Activated CD4-positive, alpha-beta T cell treated with anti-CD3 and anti-CD28 coated beads, Interleukin-2, amount 50 U/mL, for 4 hours (primary cell): Measurements from ENCODE around the gene CBX1.
"Not testable (repeated sequence)": the region's sequence is repeated elsewhere in the genome, so short reads cannot be mapped to it uniquely, and the experiment has no call there.

Experiments
- DNase-seq, 2 experiments: peaks; one replicate each; pipeline ENCODE4 v3.0.0-alpha.2; 2020

CBX1 gene

DNA sequence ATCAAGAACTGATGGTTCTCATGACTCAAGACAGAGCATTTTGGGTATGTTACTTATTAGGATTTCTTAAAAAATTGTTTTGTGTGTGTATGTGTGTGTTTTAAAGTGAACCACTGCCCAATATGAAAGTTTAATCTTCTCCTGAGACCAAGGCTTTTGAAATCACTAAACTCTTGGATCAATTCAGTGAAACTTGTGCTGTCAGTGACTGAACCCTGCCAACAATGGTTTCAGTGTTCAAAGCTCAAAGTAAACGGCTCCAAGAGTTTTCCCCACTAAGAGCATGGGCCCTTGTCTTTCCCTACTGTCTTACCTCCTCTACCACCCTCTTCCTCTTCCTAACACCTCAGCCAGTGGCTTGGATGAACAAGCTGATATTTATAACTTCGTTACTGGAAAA is 31.1 kb downstream of the CBX1 start:
- DNase-seq = no peak

DNA sequence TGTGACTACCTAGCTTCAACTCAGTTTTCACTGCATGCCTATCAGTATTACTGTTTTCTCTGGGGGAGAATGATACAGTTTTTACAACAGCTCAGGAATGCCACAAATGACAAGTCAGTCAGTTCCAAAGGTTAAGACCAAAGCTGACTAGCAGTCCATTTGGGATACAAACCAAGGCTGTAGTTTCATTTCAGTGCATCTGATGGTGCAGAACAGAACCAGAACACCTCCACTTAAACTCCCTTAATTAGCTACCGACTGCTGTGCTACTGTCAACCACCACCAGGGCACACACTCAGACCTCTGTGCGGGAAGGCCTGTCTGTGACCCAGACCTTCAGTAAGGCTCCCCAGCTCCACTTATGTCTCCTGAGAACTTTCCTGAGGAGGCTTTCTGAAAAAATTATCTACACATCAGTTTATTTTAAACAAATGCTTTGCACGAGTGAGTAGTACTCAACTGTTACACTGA is 32.8 kb downstream of the CBX1 start:
- DNase-seq = no peak

DNA sequence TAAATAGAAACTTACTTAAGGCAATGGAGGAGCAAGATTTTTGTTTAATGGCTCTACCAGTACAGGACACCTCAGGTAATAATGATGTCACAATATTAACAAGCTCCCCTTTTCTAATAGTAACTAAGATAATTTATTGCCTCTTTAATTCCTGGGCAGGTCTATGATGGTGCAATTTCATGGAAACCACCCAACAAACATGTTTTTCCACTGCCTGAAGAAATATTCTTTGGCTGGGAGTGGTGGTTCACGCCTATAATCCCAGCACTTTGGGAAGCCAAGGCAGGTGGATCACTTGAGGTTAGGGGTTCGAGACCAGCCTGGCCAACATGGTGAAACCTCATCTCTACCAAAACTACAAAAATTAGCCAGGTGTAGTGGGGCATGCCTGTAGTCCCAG is 33.5 kb downstream of the CBX1 start:
- DNase-seq = not testable (repeated sequence)

DNA sequence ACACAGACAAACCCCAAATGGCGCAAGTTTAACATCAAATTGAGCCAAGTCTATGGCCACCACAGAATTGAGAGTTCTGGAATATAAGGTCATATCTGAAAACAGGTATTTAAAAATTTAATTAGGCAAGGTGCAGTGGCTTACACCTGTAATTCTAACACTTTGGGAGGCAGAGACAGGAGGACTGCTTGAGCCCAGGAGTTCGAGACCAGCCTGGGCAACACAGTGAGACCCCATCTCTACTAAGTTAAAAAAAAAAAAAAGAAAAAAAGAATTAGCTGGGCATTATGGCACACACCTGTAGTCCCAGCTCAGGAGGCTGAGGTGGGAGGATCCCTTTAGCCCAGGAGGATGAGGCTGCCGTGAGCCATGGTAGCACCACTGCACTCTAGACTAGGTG is 34.0 kb downstream of the CBX1 start:
- no peak for DNase-seq

DNA sequence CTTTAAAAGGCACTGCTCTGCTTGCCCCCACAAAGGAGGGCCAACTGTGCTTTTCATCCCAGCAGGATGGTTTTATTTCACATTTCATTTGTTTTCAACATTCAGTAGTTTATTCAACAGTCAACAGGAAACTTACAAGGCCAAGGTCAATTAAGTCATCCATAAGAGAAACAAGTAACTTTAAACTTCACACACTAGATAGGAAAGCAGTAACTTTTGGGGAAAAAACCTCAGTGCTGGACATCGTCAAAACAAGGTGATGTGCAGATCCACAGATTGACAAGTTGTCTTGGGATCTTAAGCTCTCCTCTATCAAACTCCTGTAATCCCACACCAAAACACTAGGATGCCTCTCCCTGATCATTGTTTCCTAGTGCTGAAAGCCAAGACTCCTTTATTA is 34.6 kb downstream of the CBX1 start:
- no peak for DNase-seq

DNA sequence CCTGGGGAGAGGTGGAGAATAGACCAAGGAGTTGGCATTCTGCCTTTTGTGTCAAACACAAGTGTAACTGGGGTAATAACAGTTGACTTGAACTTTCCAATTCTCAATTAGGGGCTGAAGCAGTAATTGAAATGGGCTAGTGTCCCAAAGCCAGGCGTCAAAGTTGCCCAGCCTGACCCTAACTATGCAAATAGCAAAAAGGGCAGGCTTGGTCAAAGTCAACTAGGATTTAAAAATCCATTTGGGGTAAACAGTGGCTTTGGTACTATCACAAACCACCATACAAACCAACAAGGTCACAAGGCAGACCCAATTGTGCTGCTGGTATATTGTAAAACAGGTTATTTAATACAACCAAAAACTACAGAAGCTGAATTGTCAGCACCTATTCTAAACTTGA is 35.1 kb downstream of the CBX1 start:
- DNase-seq = no peak

DNA sequence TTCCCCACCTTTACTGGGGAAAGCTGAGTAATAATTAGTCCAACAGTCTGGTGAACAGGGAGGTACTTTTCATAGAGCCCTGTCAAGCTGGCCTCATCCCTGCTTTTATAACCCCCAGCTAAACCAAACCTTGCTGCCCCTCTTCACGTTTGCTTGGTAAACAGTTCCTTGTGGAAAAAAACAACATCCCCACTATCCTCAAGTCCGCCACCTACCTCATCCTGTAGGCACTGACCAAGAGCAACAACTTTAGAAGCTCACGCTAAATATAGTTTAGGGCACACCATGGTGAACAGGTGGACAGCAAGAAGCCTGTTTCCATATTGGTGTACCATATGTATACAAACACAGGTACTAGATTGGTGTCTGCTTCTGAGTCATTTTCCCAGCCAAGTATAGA is 36.6 kb downstream of the CBX1 start:
- DNase-seq = no peak

DNA sequence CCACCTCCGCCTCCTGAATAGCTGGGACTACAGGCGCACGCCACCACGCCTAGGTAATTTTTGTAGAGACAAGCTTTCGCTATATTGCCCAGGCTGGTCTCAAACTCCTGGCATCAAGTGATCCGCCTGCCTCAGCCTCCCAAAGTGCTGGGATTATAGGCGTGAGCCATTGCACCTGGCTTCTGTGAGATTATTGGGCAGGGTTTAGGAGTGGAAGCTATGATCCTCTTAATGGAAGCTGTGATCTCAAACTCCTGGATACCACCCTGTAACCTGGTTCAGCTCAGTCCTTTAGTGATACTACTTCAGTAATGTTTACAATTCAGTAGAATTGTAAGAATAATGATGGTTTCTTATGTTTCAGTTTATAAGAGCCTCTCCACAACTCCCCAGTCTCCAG is 39.0 kb downstream of the CBX1 start:
- DNase-seq = no peak

DNA sequence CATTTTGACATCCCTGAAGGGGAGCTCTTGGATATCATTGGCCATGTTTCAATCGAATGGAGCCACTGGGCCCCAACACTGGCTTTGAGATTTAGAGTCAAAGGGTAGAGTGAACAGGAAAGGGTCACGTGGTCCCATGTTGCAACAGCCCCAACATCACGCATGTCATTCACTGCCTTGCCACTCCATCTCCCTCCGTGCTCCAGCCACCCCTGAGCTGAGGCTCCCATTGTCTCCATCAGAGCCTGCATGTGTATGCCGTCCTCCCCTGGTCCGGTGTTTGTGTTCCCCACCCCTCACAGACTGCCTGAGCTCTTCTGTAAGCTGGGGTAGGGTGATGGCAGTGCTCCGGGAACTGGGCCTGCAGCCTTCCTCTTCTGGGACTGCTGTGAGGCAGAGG is 41.0 kb downstream of the CBX1 start:
- DNase-seq = no peak

DNA sequence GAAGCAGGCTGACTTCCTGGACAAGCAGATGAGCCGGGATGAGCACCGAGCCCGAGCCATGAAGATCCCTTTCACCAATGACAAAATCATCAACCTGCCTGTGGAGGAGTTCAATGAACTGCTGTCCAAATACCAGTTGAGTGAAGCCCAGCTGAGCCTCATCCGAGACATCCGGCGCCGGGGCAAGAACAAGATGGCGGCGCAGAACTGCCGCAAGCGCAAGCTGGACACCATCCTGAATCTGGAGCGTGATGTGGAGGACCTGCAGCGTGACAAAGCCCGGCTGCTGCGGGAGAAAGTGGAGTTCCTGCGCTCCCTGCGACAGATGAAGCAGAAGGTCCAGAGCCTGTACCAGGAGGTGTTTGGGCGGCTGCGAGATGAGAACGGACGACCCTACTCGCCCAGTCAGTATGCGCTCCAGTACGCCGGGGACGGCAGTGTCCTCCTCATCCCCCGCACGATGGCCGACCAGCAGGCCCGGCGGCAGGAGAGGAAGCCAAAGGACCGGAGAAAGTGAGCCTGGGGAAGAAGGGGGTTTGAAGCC is 42.1 kb downstream of the CBX1 start:
- DNase-seq = no peak

DNA sequence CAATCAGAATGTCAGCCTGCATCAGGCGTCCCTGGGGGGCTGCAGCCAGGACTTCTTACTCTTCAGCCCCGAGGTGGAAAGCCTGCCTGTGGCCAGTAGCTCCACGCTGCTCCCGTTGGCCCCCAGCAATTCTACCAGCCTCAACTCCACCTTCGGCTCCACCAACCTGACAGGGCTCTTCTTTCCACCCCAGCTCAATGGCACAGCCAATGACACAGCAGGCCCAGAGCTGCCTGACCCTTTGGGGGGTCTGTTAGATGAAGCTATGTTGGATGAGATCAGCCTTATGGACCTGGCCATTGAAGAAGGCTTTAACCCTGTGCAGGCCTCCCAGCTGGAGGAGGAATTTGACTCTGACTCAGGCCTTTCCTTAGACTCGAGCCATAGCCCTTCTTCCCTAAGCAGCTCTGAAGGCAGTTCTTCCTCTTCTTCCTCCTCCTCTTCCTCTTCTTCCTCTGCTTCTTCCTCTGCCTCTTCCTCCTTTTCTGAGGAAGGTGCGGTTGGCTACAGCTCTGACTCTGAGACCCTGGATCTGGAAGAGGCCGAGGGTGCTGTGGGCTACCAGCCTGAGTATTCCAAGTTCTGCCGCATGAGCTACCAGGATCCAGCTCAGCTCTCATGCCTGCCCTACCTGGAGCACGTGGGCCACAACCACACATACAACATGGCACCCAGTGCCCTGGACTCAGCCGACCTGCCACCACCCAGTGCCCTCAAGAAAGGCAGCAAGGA is 42.7 kb downstream of the CBX1 start:
- DNase-seq = no peak

DNA sequence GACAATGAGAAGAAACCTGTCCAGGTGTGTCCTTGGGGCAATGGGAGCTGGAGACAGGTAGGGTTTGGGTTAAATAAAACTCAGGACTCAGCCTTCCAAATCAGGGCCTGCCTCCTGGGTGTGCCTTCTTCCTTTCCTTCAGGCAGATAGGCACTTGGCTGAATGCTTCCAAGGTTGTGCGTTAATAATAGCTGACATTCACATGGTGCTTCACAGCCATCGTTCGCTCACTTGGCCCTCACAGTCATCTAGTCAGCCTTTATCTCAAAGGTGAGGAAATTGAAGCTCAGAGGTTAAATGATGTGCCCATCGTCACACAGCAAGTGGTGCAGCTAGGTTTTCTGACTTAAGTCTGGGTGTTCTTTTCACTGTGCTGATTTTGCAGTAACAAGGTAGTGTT is 43.7 kb downstream of the CBX1 start:
- DNase-seq = no peak

DNA sequence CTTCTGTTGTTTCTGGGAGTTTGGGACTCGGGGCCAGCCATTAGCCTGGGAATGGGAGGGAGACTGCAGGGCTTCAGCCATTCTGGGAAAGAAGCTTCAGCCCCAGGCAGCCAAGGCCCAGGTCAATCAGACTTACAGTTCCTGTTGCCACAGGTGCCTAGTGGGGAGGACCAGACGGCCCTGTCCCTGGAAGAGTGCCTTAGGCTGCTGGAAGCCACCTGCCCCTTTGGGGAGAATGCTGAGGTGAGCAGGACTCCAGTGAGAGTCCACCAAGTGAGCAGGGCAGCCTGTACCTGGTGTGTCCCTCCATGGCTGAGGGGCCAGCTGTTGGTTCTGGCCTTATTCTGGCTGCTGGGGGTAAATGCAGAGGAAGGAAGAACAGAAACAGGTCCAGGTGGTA is 44.4 kb downstream of the CBX1 start:
- no peak for DNase-seq

DNA sequence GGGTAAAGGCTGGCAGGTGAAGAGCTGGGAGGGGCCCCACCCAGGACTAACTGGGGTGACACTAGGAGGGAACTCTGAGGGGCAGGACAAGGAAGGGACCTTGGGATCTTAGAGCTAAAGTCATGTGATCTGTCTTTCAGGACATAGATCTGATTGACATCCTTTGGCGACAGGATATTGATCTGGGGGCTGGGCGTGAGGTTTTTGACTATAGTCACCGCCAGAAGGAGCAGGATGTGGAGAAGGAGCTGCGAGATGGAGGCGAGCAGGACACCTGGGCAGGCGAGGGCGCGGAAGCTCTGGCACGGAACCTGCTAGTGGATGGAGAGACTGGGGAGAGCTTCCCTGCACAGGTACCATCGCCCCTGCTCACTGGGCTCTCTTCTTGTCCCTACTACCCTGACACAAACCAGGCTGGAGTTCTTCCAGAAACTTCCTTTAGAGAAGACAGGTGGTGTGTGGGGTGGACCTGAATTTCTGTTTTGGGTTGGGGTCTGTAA is 45.0 kb downstream of the CBX1 start:
- no peak for DNase-seq

DNA sequence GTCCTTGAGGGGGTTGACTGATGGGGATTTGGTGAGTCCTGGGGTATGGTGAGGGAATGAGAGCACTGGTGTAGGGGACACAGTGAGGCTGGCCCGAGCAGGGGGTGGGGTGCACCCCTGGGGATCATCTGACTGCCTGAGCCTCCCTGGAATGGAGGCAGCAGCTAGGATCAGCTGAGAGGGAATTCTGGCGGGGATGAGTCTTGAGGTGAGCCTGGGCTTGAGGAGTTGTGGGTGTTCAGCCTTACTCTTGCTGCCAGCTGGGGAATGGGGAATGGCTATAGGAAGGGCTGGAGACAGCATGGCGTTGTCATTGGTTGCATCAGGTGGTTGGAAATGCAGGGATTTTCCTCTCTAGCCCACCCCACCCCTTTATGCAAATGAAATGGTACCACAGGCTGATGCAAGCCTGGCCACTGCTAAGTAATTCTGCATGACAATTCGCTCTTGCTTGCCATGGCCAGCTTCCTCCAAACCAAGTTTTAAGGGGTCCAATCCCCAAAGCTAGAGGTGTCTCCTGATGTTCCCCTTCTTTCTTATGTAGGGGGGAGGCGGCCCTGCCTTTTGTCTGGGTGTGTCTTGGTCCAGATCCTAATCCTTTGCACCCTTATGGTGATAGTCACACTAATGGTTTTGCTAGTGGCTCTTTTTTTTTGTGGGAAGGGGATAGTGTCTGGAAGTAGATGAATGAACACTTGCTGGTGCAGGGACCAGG is 45.6 kb downstream of the CBX1 start:
- no peak for DNase-seq

DNA sequence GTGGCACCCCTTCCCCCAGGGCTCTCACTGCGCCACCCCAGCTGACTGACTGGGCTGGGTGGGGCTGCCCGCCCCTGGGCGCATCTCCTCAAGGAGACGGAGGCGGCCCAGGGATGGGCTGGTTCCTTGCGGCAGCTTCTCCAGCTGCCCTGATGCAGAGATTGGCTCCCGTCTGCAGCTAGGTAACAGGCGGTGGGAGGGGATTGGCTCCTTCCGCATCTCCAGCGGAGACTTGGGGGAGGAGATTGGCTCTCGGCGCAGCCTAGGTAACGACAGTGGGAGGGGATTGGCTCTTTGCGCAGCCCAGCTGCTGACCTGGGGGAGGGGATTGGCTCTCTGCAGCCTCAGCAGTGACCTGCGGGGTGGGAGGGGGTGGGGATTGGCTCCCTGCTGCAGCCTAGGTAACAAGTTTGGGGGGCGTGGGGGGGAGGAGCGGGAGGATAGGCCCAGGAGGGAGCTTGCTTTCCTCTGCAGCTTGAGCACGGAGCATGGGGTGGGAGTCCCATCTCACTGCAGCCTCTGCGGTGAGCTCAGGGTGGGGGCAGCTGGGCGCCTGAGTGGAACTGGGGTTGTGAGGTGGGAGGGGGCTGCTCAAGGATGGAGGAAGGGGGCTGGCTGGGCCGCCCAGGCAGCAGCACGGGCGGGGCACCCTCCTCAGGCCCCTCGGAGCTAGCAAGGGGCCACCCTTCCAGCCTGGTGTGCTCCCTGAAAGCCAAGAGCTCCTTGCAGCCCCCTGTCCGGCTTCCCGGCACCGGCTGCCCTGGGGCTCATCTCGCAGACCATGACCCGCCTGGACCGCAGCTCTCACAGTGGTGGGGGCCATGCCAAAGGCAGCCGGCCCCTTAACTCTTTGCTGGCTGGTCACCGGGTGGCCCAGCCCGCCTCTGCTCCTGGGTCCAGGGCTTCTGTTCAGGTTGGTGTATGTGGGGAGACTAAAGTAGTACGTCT is 46.8 kb downstream of the CBX1 start:
- no peak for DNase-seq

DNA sequence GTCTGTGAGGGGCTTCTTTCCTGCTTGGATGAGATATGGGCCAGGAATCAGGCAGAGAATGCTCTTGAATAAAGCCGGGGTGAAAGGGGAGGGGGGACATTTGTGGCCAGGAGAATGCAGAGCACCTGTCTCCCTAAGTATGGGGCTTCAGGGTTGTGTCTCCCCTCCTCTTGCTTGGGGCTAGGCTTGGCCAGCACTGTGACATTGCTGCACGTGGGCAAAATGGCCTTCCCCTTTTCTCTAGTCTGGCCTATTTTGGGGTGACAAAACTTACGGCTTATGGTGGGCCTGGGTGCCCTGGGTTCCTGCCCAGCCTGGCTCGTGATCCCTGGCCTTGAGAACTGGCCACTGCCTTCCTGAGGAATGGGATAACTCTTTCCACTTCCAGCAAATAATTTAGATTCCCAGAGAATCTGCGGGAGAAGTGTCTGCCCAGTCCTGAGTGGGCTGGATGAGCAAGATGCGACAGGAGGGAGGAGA is 47.5 kb downstream of the CBX1 start:
- DNase-seq = no peak

DNA sequence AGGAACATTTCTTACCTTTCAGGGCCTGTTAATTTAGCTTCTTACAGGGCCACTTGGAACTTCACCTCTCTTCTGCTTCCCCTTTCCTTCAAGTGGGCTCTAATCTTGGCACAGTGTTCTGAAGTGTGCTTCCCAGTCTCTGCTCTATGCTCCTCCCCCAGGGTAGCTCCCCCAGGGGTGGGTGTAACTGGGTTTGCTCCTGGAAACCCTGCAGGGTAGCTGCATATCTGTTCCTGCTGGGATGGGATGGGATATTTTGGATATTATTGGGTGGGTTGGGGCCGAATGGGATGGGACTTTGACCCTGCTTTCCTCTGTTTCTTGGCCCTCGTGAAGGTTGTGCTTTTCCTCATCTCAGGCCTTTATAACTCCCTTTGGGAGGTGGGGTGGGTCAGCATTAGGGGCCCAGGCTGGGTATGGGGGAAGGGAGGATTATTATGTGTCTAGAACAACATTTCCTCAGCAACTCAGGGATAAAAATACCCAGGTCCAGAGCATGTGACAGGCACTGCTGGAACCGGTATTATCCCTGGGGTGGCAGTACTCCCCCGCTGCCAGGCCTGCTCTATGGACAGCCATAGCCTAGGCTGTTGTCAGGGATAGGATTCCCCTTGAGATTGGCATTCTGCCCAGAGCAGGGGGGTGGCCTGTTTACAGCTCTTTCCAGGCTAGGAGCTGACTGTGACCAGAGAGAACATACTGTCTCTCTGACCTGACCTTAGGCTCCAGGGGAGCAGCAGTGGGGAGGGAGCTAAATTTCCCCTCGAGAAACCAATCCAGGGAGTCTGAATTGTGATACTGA is 48.1 kb downstream of the CBX1 start:
- no peak for DNase-seq

DNA sequence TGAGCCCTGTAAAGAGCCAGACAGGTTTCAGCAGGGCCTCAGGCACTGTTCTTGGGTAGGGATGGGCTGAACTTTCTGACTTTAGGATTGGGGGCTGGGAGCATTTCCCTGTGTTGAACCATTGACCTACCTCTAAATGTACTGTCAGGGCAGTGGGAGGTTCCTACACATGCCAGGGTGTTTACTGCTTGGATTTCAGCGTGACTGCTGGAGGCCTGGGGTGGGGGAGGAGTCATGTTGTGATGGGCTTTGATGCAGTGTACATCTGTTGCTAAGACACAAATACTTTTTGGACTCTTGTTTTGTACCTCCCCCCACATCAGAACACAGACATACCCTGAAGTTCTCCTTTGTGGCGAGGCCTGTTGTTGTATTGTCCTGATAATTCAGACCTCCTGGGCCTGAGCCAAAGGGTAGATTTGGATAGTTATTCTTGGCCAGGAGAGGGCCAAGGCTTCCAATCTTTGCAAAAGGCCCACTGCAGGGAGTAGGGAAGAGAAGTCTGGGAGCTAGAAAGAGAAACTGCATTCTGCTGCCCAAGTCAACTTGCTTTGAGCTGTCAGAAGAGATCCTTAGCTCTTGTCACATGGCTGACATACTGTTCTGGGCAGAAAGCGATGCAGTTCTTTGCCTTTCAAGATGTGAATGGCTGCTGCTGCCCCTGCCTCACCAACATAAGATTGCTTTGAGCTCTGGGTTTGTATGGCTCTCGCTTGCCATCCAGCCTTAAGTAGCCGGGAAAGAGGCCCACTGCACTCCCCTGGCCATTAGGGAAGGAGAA is 49.4 kb downstream of the CBX1 start:
- no peak for DNase-seq

DNA sequence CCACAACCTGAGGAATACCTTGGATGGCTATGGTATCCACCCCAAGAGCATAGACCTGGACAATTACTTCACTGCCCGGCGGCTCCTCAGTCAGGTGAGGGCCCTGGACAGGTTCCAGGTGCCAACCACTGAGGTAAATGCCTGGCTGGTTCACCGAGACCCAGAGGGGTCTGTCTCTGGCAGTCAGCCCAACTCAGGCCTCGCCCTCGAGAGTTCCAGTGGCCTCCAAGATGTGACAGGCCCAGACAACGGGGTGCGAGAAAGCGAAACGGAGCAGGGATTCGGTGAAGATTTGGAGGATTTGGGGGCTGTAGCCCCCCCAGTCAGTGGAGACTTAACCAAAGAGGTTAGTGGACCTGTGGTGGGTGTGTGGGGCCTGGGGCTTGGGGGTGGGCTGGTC is 50.0 kb downstream of the CBX1 start:
- DNase-seq = no peak
